GM12878 (cell line): ENCODE measurements around the gene CIP2A. TPM values are rescaled to one million over a fixed set of nuclear protein-coding genes. Genes with fewer than 3 reads are reported as not detected.

Experiments used
- ATAC-seq: fragments of 200-7000 bp; cut with Tn5 transposase; 3 replicates; pipeline ENCODE4 v1.9.1; 2020; ENCODE audit warnings: mild to moderate bottlenecking, moderate library complexity
- BruUV-seq: library from RNA; stranded (reverse); fragments of 400-500 nt; replicated peaks from 2 replicates; lab custom pipeline; 2021; lab: Mats Ljungman, UMichigan
- CTCF ChIA-PET: fragments of 300-600 bp; sonication (Branson Sonifier 250); formaldehyde crosslinking; extraction: SDS; loops from one replicate; lab custom pipeline; 2021; ENCODE audit warnings: inconsistent platforms; lab: Yijun Ruan, JAX
- POLR2A ChIA-PET: fragments of 350-600 bp; formaldehyde crosslinking; extraction: SDS; loops from one replicate; lab custom pipeline; 2021; ENCODE audit warnings: inconsistent platforms; lab: Charles Lee
- RAD21 ChIA-PET: fragments of 300-600 bp; sonication (Branson Sonifier 250); formaldehyde crosslinking; loops from one replicate; lab custom pipeline; 2023; ENCODE audit warnings: antibody characterized with exemption; ENCODE audit not compliant: unreplicated experiment; lab: Charles Lee
- SMC1A ChIA-PET: fragments of 300-600 bp; sonication (Branson Sonifier 250); formaldehyde crosslinking; loops from one replicate; lab custom pipeline; 2023; ENCODE audit not compliant: unreplicated experiment, uncharacterized antibody; lab: Charles Lee
- DNase-seq: peaks from one replicate; pipeline ENCODE4 v3.0.0-alpha.2; 2011; ENCODE audit warnings: low read depth, low spot score
- FAIRE-seq: peaks from 3 replicates; lab custom pipeline; 2011; peaks lifted over from hg19 to GRCh38; lab: Jason Lieb, UNC
- H2AFZ ChIP-seq: 2 replicates; pipeline ENCODE4 v1.6.0; 2011; ENCODE audit warnings: low read depth, low read length, control low read depth; ENCODE audit not compliant: control insufficient read depth
- H3K27ac ChIP-seq: 2 replicates; pipeline ENCODE4 v1.5.1; 2011; ENCODE audit warnings: control low read depth; ENCODE audit not compliant: control insufficient read depth, insufficient read depth
- H3K27me3 ChIP-seq, 2 experiments: replicated peaks in 1 of 2; 2 replicates each; pipeline versions ENCODE4 v1.6.0 to v1.6.1; 2011; ENCODE audit warnings: low read length in 1 of 2; ENCODE audit not compliant: control insufficient read depth in 2 of 2, insufficient read depth in 2 of 2
- H3K36me3 ChIP-seq, 2 experiments: 2 replicates each; pipeline ENCODE4 v1.5.1; 2011; ENCODE audit warnings: low read length in 1 of 2; ENCODE audit not compliant: control insufficient read depth in 2 of 2, insufficient read depth in 2 of 2
- H3K4me1 ChIP-seq: 2 replicates; pipeline ENCODE4 v1.6.1; 2011; ENCODE audit warnings: mild to moderate bottlenecking, low read length, moderate library complexity, mixed read lengths; ENCODE audit not compliant: control insufficient read depth, insufficient read depth
- H3K4me2 ChIP-seq: 2 replicates; pipeline ENCODE4 v1.6.0; 2011; ENCODE audit warnings: control low read depth; ENCODE audit not compliant: control insufficient read depth, insufficient read depth
- H3K4me3 ChIP-seq: fragments of 200-600 bp; sonication (generic); 2 replicates; pipeline ENCODE4 v1.5.1; 2016
- H3K79me2 ChIP-seq: 2 replicates; pipeline ENCODE4 v1.6.0; 2011; ENCODE audit warnings: low read length; ENCODE audit not compliant: control insufficient read depth, insufficient read depth
- H3K9ac ChIP-seq: 2 replicates; pipeline ENCODE4 v1.8.0; 2011; ENCODE audit warnings: low read length, control low read depth, mixed read lengths; ENCODE audit not compliant: control insufficient read depth, insufficient read depth
- H3K9me3 ChIP-seq: replicated peaks from 3 replicates; pipeline ENCODE4 v1.5.1; 2011; ENCODE audit warnings: mild to moderate bottlenecking, low read length; ENCODE audit not compliant: control insufficient read depth, insufficient read depth
- H4K20me1 ChIP-seq: 2 replicates; pipeline ENCODE4 v1.6.0; 2011; ENCODE audit not compliant: control insufficient read depth, insufficient read depth
- BCLAF1 ChIP-seq: fragments of 450-650 bp; IDR thresholded peaks from 2 replicates; pipeline ENCODE4 v1.6.1; 2017; ENCODE audit warnings: antibody characterized with exemption, mild to moderate bottlenecking, moderate library complexity
- BMI1 ChIP-seq: fragments of 450-650 bp; IDR thresholded peaks from 2 replicates; pipeline ENCODE4 v1.6.1; 2016; ENCODE audit warnings: mild to moderate bottlenecking, moderate library complexity, borderline replicate concordance
- HDAC6 ChIP-seq: fragments of 200-600 bp; sonication (generic); IDR thresholded peaks from one replicate; pipeline ENCODE4 v1.8.0; 2017; ENCODE audit warnings: antibody characterized with exemption; ENCODE audit not compliant: unreplicated experiment
- JUNB ChIP-seq: IDR thresholded peaks from 2 replicates; pipeline ENCODE4 v1.6.1; 2016; ENCODE audit warnings: antibody characterized with exemption, mild to moderate bottlenecking
- MXI1 ChIP-seq: fragments of 150-350 bp; IDR thresholded peaks from 2 replicates; pipeline ENCODE4 v1.6.1; 2011; ENCODE audit warnings: low read depth, mild to moderate bottlenecking, inconsistent platforms, low read length, improper control_type of control experiment
- MYB ChIP-seq: fragments of 150-350 bp; IDR thresholded peaks from 2 replicates; pipeline ENCODE4 v1.6.1; 2014; ENCODE audit warnings: mild to moderate bottlenecking, low read depth, low read length, borderline replicate concordance
- NFYB ChIP-seq: IDR thresholded peaks from 2 replicates; pipeline ENCODE4 v1.6.1; 2011; ENCODE audit warnings: low read depth, mild to moderate bottlenecking, low read length, improper control_type of control experiment, moderate library complexity; ENCODE audit not compliant: insufficient read depth
- POLR2AphosphoS2 ChIP-seq: IDR thresholded peaks from 2 replicates; pipeline ENCODE4 v1.6.1; 2011; ENCODE audit warnings: low read depth, mild to moderate bottlenecking, low read length, improper control_type of control experiment, moderate library complexity
- POU2F2 ChIP-seq: IDR thresholded peaks from 3 replicates; pipeline ENCODE4 v1.6.1; 2011; ENCODE audit warnings: low read depth, mild to moderate bottlenecking, low read length, borderline replicate concordance
- RFX5 ChIP-seq: IDR thresholded peaks from 2 replicates; pipeline ENCODE4 v1.6.1; 2011; ENCODE audit warnings: low read depth, low read length, improper control_type of control experiment
- RUNX3 ChIP-seq: IDR thresholded peaks from 2 replicates; pipeline ENCODE4 v1.6.1; 2012; ENCODE audit warnings: low read length, inconsistent platforms
- SMAD1 ChIP-seq: fragments of 450-650 bp; IDR thresholded peaks from 2 replicates; pipeline ENCODE4 v1.6.1; 2018; ENCODE audit warnings: mild to moderate bottlenecking, low read depth; ENCODE audit not compliant: partially characterized antibody
- SMARCA5 ChIP-seq: fragments of 450-650 bp; IDR thresholded peaks from 2 replicates; pipeline ENCODE4 v1.6.1; 2017; ENCODE audit warnings: mild to moderate bottlenecking
- SP1 ChIP-seq: IDR thresholded peaks from one replicate; pipeline ENCODE4 v1.6.1; 2011; ENCODE audit warnings: low read depth, low read length
- SREBF2 ChIP-seq: IDR thresholded peaks from 2 replicates; pipeline ENCODE4 v1.6.1; 2012; ENCODE audit warnings: mild to moderate bottlenecking, low read length
- ZNF217 ChIP-seq: fragments of 450-650 bp; IDR thresholded peaks from 2 replicates; pipeline ENCODE4 v1.6.1; 2017; ENCODE audit warnings: antibody characterized with exemption, mild to moderate bottlenecking
- ZNF687 ChIP-seq: fragments of 450-650 bp; IDR thresholded peaks from 2 replicates; pipeline ENCODE4 v1.6.1; 2017; ENCODE audit warnings: mild to moderate bottlenecking, moderate library complexity
- in situ Hi-C: fragments of 300-500 bp; cut with MboI; formaldehyde crosslinking; loops from 9 replicates; pipeline ENCODE4 v1.14.3; 2018; ENCODE audit warnings: mixed read lengths
- intact Hi-C: fragments of 100-400 bp; cut with micrococcal nuclease; formaldehyde crosslinking; loops from one replicate; pipeline ENCODE4 v1.14.2; 2022; ENCODE audit not compliant: unreplicated experiment
- polyA plus RNA-seq, 11 experiments: library from polyadenylated mRNA; depleted of rRNA in 4 of 11; unstranded in 6 of 11; stranded (reverse) in 5 of 11; fragments of >200 nt; fragmentation: Nextera tagmentation in 4 of 11; fragmentation: Illumina TruSeq in 1 of 11; extraction: Ambion mirVana in 4 of 11; extraction: Trizol in 1 of 11; gene quantifications; 1 replicate in 1 of 11; 2 replicates in 10 of 11; pipeline versions ENCODE4 v1.2.1 to v1.2.3, GENCODE V29; 2011 to 2016; ENCODE audit warnings: inconsistent platforms in 2 of 11, missing spikeins in 2 of 11, low read depth in 1 of 11
- total RNA-seq, 4 experiments: library from RNA; depleted of rRNA in 3 of 4; stranded (reverse); fragments of >200 nt in 3 of 4; fragmentation: Illumina TruSeq in 1 of 4; extraction: Trizol in 1 of 4; gene quantifications; 2 replicates each; pipeline versions ENCODE4 v1.2.1 to v1.2.3, GENCODE V29; 2013 to 2021

Gene CIP2A
- total and polyA plus RNA-seq, 10 of the 15 experiments (the other 5 are each of a cell fraction or from before 2014, with no cell fraction given) = 12.5 to 29.7 (median 26.5) TPM

- TF ChIP-seq NFYB (no peak), ZNF217 (no peak), JUNB (no peak), SP1 (no peak), SMAD1 (no peak), SMARCA5 (no peak), RUNX3 (no peak), BCLAF1 (no peak), MYB (no peak)
- TF ChIP-seq, all 136 proteins: peak for 0
Observed at GRCh38 chr3:108527817-108528216, 61.4 kb downstream of the CIP2A start (continued).

GRCh38 chr3:108527109-108527508 is 62.1 kb downstream of the CIP2A start:
- no TSS peak for BruUV-seq
- TF ChIP-seq RFX5 (no peak), ZNF687 (no peak), SREBF2 (no peak), HDAC6 (no peak), POLR2AphosphoS2 (no peak), POU2F2 (no peak), BMI1 (no peak), MXI1 (no peak)
- no peaks in the 10 kb centered on the region for H3K36me3 ChIP-seq

More at GRCh38 chr3:108527109-108527508, 62.1 kb downstream of the CIP2A start:
- no peak for DNase-seq
- intact Hi-C loops (no loop called here), in situ Hi-C loops (no loop called here)
- Histone ChIP-seq H3K4me1 (peaks cover 3% of the 10 kb centered on the region; the same call in 1 of the 2 replicates), H3K27ac (no peak overlapping the region), H3K27me3 (no peaks in the 10 kb centered on the region), H3K9me3 (no peaks in the 10 kb centered on the region), H4K20me1 (no peaks in the 10 kb centered on the region), H3K9ac (no peak overlapping the region), H3K4me2 (no peak overlapping the region), H3K79me2 (no peaks in the 10 kb centered on the region), H2AFZ (no peak overlapping the region), H3K4me3 (no peak overlapping the region)
- ATAC-seq = no peak
- ChIA-PET CTCF (interaction anchor here (0.8 to 1.2 kb wide), 2 partner anchors 14 to 20 kb away, joined by 3 to 4 read pairs; no protein-coding TSS in a partner anchor), RAD21 (no interaction called here), SMC1A (interaction anchor here (1.1 to 1.5 kb wide), 3 partner anchors 11 to 77 kb away, joined by 3 to 4 read pairs (median 3); no protein-coding TSS in a partner anchor), POLR2A (no interaction called here)
- FAIRE-seq = no peak
